HG03457 (cell line): Measurements from ENCODE around the gene PINLYP.
"Not testable (repeated sequence)": the region's sequence is repeated elsewhere in the genome, so short reads cannot be mapped to it uniquely, and the experiment has no call there.

ENCODE experiments used
- ATAC-seq: cut with Tn5 transposase; IDR thresholded peaks from one replicate; pipeline ENCODE4 v1.9.1; 2021; ENCODE audit warnings: moderate number of reproducible peaks; ENCODE audit not compliant: unreplicated experiment

The PINLYP gene

GRCh38 chr19:43578787-43579186 is 3.2 kb downstream of the PINLYP start:
- ATAC-seq = no peak

GRCh38 chr19:43581467-43581866 is 5.9 kb downstream of the PINLYP start:
- no peak for ATAC-seq

- ATAC-seq = no peak
Observed at GRCh38 chr19:43582495-43582894, 6.9 kb downstream of the PINLYP start.

- no peak for ATAC-seq
Observed at GRCh38 chr19:43584484-43584883, 8.9 kb downstream of the PINLYP start.

GRCh38 chr19:43586346-43586745 is 10.7 kb downstream of the PINLYP start:
- no peak for ATAC-seq

GRCh38 chr19:43587029-43587428 is 11.4 kb downstream of the PINLYP start:
- ATAC-seq = not testable (repeated sequence)

GRCh38 chr19:43589277-43589676 is 13.7 kb downstream of the PINLYP start:
- no peak for ATAC-seq

GRCh38 chr19:43589678-43590077 is 14.1 kb downstream of the PINLYP start:
- no peak for ATAC-seq

GRCh38 chr19:43591904-43592772 is 16.5 kb downstream of the PINLYP start:
- no peak for ATAC-seq

- ATAC-seq = no peak
Observed at GRCh38 chr19:43592800-43593350, 17.3 kb downstream of the PINLYP start.

- no peak for ATAC-seq
Observed at GRCh38 chr19:43594081-43594697, 18.6 kb downstream of the PINLYP start.

- ATAC-seq = no peak
Observed at GRCh38 chr19:43594710-43595604, 19.4 kb downstream of the PINLYP start.

- no peak for ATAC-seq
Observed at GRCh38 chr19:43595605-43595998, 20.0 kb downstream of the PINLYP start.

- peak; percentile 53 for ATAC-seq
Observed at GRCh38 chr19:43595999-43596841, 20.6 kb downstream of the PINLYP start, which contains the start of the genes IRGQ and ZNF576. IRGQ (minus strand) TSS chr19:43596134; CDS start chr19:43595338, 796 bp downstream. ZNF576 (plus strand) TSS chr19:43596595; CDS start chr19:43597109, 514 bp downstream.

GRCh38 chr19:43596842-43597461 is 21.4 kb downstream of the PINLYP start:
- ATAC-seq = no peak

- ATAC-seq = no peak
Observed at GRCh38 chr19:43597876-43598275, 22.3 kb downstream of the PINLYP start.

GRCh38 chr19:43598445-43599240 is 23.0 kb downstream of the PINLYP start:
- no peak for ATAC-seq

- no peak for ATAC-seq
Observed at GRCh38 chr19:43599635-43600295, 24.2 kb downstream of the PINLYP start.
